ENCODE data around the gene AGBL1. TPM values are rescaled to one million over a fixed set of nuclear protein-coding genes. Genes with fewer than 3 reads are reported as not detected.

The AGBL1 gene
- total and polyA plus RNA-seq, 2 donors, result under 0.01 to 0.02 TPM

GRCh38 chr15:86203462-86203861 lies 123.8 kb downstream of the AGBL1 start:
- no peak for DNase-seq (ENCODE audit: low read depth in 6 of 9, low spot score in 9 of 9)
- Histone ChIP-seq H3K4me3 (ENCODE audit: low read length in 2 of 2) (no peak overlapping the region), H3K36me3 (ENCODE audit: control insufficient read depth in 2 of 2, insufficient read depth in 2 of 2, low read length in 1 of 2) (no peaks in the 10 kb centered on the region), H3K27me3 (ENCODE audit: control insufficient read depth in 2 of 2, insufficient read depth in 1 of 2, low read length in 1 of 2) (no peaks in the 10 kb centered on the region), H3K9me3 (ENCODE audit: control insufficient read depth in 2 of 2, insufficient read depth in 1 of 2, low read length in 1 of 2) (no peaks in the 10 kb centered on the region), H3K4me1 (ENCODE audit: control insufficient read depth in 2 of 2, insufficient read depth in 2 of 2, low read length in 2 of 2) (no peaks in the 10 kb centered on the region), H3K27ac (ENCODE audit: low read depth in 1 of 2, low read length in 1 of 2) (no peak overlapping the region)
- WGBS, result 80% methylated on average over 2 of the region's 2 CpGs

- Histone ChIP-seq H3K27me3 (ENCODE audit: control insufficient read depth in 2 of 2, insufficient read depth in 1 of 2, low read length in 1 of 2) (no peaks in the 10 kb centered on the region), H3K27ac (ENCODE audit: low read depth in 1 of 2, low read length in 1 of 2) (no peak overlapping the region), H3K9me3 (ENCODE audit: control insufficient read depth in 2 of 2, insufficient read depth in 1 of 2, low read length in 1 of 2) (no peaks in the 10 kb centered on the region), H3K4me1 (ENCODE audit: control insufficient read depth in 2 of 2, insufficient read depth in 2 of 2, low read length in 2 of 2) (no peaks in the 10 kb centered on the region), H3K4me3 (ENCODE audit: low read length in 2 of 2) (no peak overlapping the region), H3K36me3 (ENCODE audit: control insufficient read depth in 2 of 2, insufficient read depth in 2 of 2, low read length in 1 of 2) (no peaks in the 10 kb centered on the region)
- 87% methylated on average over 2 of the region's 2 CpGs for WGBS
- DNase-seq (ENCODE audit: low read depth in 6 of 9, low spot score in 9 of 9), result no peak
These were observed 125.4 kb downstream of the AGBL1 start for GRCh38 chr15:86205096-86205495.

- Histone ChIP-seq H3K27me3 (ENCODE audit: control insufficient read depth in 2 of 2, insufficient read depth in 1 of 2, low read length in 1 of 2) (no peaks in the 10 kb centered on the region), H3K4me3 (ENCODE audit: low read length in 2 of 2) (no peak overlapping the region), H3K36me3 (ENCODE audit: control insufficient read depth in 2 of 2, insufficient read depth in 2 of 2, low read length in 1 of 2) (no peaks in the 10 kb centered on the region), H3K27ac (ENCODE audit: low read depth in 1 of 2, low read length in 1 of 2) (no peak overlapping the region), H3K9me3 (ENCODE audit: control insufficient read depth in 2 of 2, insufficient read depth in 1 of 2, low read length in 1 of 2) (peaks cover 1 to 6% of the 10 kb centered on the region in 2 donors), H3K4me1 (ENCODE audit: control insufficient read depth in 2 of 2, insufficient read depth in 2 of 2, low read length in 2 of 2) (no peaks in the 10 kb centered on the region)
- WGBS, result 64% methylated on average over 3 of the region's 3 CpGs
- no peak for DNase-seq (ENCODE audit: low read depth in 6 of 9, low spot score in 9 of 9)
These were observed 133.7 kb downstream of the AGBL1 start for GRCh38 chr15:86213420-86213819.

GRCh38 chr15:86213888-86214287 lies 134.2 kb downstream of the AGBL1 start:
- 82% methylated on average over 2 of the region's 2 CpGs for WGBS
- no peaks in the 10 kb centered on the region for H3K27me3 ChIP-seq (ENCODE audit: control insufficient read depth in 2 of 2, insufficient read depth in 1 of 2, low read length in 1 of 2)

GRCh38 chr15:86221119-86221518 lies 141.4 kb downstream of the AGBL1 start:
- peaks cover 0 to 1% of the 10 kb centered on the region in 2 donors for H3K9me3 ChIP-seq (ENCODE audit: control insufficient read depth in 2 of 2, insufficient read depth in 1 of 2, low read length in 1 of 2)
- H3K36me3 ChIP-seq (ENCODE audit: control insufficient read depth in 2 of 2, insufficient read depth in 2 of 2, low read length in 1 of 2), result no peaks in the 10 kb centered on the region
- 94% methylated on average over 3 of the region's 3 CpGs for WGBS
- H3K27me3 ChIP-seq (ENCODE audit: control insufficient read depth in 2 of 2, insufficient read depth in 1 of 2, low read length in 1 of 2), result no peaks in the 10 kb centered on the region
- no peaks in the 10 kb centered on the region for H3K4me1 ChIP-seq (ENCODE audit: control insufficient read depth in 2 of 2, insufficient read depth in 2 of 2, low read length in 2 of 2)
- no peak overlapping the region for H3K4me3 ChIP-seq (ENCODE audit: low read length in 2 of 2)
- DNase-seq (ENCODE audit: low read depth in 6 of 9, low spot score in 9 of 9), result no peak
- H3K27ac ChIP-seq (ENCODE audit: low read depth in 1 of 2, low read length in 1 of 2), result no peak overlapping the region

More at GRCh38 chr15:86213888-86214287, 134.2 kb downstream of the AGBL1 start:
- Histone ChIP-seq H3K4me3 (ENCODE audit: low read length in 2 of 2) (no peak overlapping the region), H3K9me3 (ENCODE audit: control insufficient read depth in 2 of 2, insufficient read depth in 1 of 2, low read length in 1 of 2) (peaks cover 1 to 6% of the 10 kb centered on the region in 2 donors), H3K27ac (ENCODE audit: low read depth in 1 of 2, low read length in 1 of 2) (no peak overlapping the region), H3K36me3 (ENCODE audit: control insufficient read depth in 2 of 2, insufficient read depth in 2 of 2, low read length in 1 of 2) (no peaks in the 10 kb centered on the region), H3K4me1 (ENCODE audit: control insufficient read depth in 2 of 2, insufficient read depth in 2 of 2, low read length in 2 of 2) (no peaks in the 10 kb centered on the region)
- DNase-seq (ENCODE audit: low read depth in 6 of 9, low spot score in 9 of 9), result no peak

GRCh38 chr15:86229306-86229705 lies 149.6 kb downstream of the AGBL1 start:
- Histone ChIP-seq H3K27ac (ENCODE audit: low read depth in 1 of 2, low read length in 1 of 2) (no peak overlapping the region), H3K9me3 (ENCODE audit: control insufficient read depth in 2 of 2, insufficient read depth in 1 of 2, low read length in 1 of 2) (no peaks in the 10 kb centered on the region), H3K27me3 (ENCODE audit: control insufficient read depth in 2 of 2, insufficient read depth in 1 of 2, low read length in 1 of 2) (peaks cover 0 to 2% of the 10 kb centered on the region in 2 donors), H3K36me3 (ENCODE audit: control insufficient read depth in 2 of 2, insufficient read depth in 2 of 2, low read length in 1 of 2) (no peaks in the 10 kb centered on the region), H3K4me3 (ENCODE audit: low read length in 2 of 2) (no peak overlapping the region), H3K4me1 (ENCODE audit: control insufficient read depth in 2 of 2, insufficient read depth in 2 of 2, low read length in 2 of 2) (no peaks in the 10 kb centered on the region)
- no peak for DNase-seq (ENCODE audit: low read depth in 6 of 9, low spot score in 9 of 9)
- WGBS, result 58% methylated on average over 2 of the region's 2 CpGs

GRCh38 chr15:86229936-86230335 lies 150.3 kb downstream of the AGBL1 start:
- H3K27ac ChIP-seq (ENCODE audit: low read depth in 1 of 2, low read length in 1 of 2), result no peak overlapping the region
- WGBS, result 8% methylated on average over 6 of the region's 6 CpGs
- H3K4me1 ChIP-seq (ENCODE audit: control insufficient read depth in 2 of 2, insufficient read depth in 2 of 2, low read length in 2 of 2), result no peaks in the 10 kb centered on the region

GRCh38 chr15:86231864-86232721 lies 152.4 kb downstream of the AGBL1 start:
- peaks cover 0 to 2% of the 10 kb centered on the region in 2 donors for H3K27me3 ChIP-seq (ENCODE audit: control insufficient read depth in 2 of 2, insufficient read depth in 1 of 2, low read length in 1 of 2)
- 7% methylated on average over 19 of the region's 19 CpGs for WGBS
- H3K27ac ChIP-seq (ENCODE audit: low read depth in 1 of 2, low read length in 1 of 2), result no peak overlapping the region
- no peaks in the 10 kb centered on the region for H3K4me1 ChIP-seq (ENCODE audit: control insufficient read depth in 2 of 2, insufficient read depth in 2 of 2, low read length in 2 of 2)
- peak in 2 of 9 donors; percentile 2 to 3 for DNase-seq (ENCODE audit: low read depth in 6 of 9, low spot score in 9 of 9)
- no peaks in the 10 kb centered on the region for H3K36me3 ChIP-seq (ENCODE audit: control insufficient read depth in 2 of 2, insufficient read depth in 2 of 2, low read length in 1 of 2)
- no peaks in the 10 kb centered on the region for H3K9me3 ChIP-seq (ENCODE audit: control insufficient read depth in 2 of 2, insufficient read depth in 1 of 2, low read length in 1 of 2)
- no peak overlapping the region for H3K4me3 ChIP-seq (ENCODE audit: low read length in 2 of 2)

More at GRCh38 chr15:86229936-86230335, 150.3 kb downstream of the AGBL1 start:
- no peaks in the 10 kb centered on the region for H3K9me3 ChIP-seq (ENCODE audit: control insufficient read depth in 2 of 2, insufficient read depth in 1 of 2, low read length in 1 of 2)
- no peak overlapping the region for H3K4me3 ChIP-seq (ENCODE audit: low read length in 2 of 2)
- no peaks in the 10 kb centered on the region for H3K36me3 ChIP-seq (ENCODE audit: control insufficient read depth in 2 of 2, insufficient read depth in 2 of 2, low read length in 1 of 2)
- no peak for DNase-seq (ENCODE audit: low read depth in 6 of 9, low spot score in 9 of 9)
- H3K27me3 ChIP-seq (ENCODE audit: control insufficient read depth in 2 of 2, insufficient read depth in 1 of 2, low read length in 1 of 2), result peaks cover 0 to 2% of the 10 kb centered on the region in 2 donors

- peaks cover 0 to 2% of the 10 kb centered on the region in 2 donors for H3K27me3 ChIP-seq (ENCODE audit: control insufficient read depth in 2 of 2, insufficient read depth in 1 of 2, low read length in 1 of 2)
- H3K4me1 ChIP-seq (ENCODE audit: control insufficient read depth in 2 of 2, insufficient read depth in 2 of 2, low read length in 2 of 2), result no peaks in the 10 kb centered on the region
- H3K36me3 ChIP-seq (ENCODE audit: control insufficient read depth in 2 of 2, insufficient read depth in 2 of 2, low read length in 1 of 2), result no peaks in the 10 kb centered on the region
- DNase-seq (ENCODE audit: low read depth in 6 of 9, low spot score in 9 of 9), result no peak
- no peak overlapping the region for H3K27ac ChIP-seq (ENCODE audit: low read depth in 1 of 2, low read length in 1 of 2)
- no peaks in the 10 kb centered on the region for H3K9me3 ChIP-seq (ENCODE audit: control insufficient read depth in 2 of 2, insufficient read depth in 1 of 2, low read length in 1 of 2)
- WGBS, result 83% methylated on average over 3 of the region's 3 CpGs
- H3K4me3 ChIP-seq (ENCODE audit: low read length in 2 of 2), result no peak overlapping the region
These were observed 156.0 kb downstream of the AGBL1 start for GRCh38 chr15:86235667-86236066.
